ENCODE results near the gene FCRLB.
"Not testable (repeated sequence)": the region's sequence is repeated elsewhere in the genome, so short reads cannot be mapped to it uniquely, and the experiment has no call there.

GRCh38 chr1:161674908-161675307 lies 46.4 kb upstream of the FCRLB start:
- TF ChIP-seq, protein P1, sequence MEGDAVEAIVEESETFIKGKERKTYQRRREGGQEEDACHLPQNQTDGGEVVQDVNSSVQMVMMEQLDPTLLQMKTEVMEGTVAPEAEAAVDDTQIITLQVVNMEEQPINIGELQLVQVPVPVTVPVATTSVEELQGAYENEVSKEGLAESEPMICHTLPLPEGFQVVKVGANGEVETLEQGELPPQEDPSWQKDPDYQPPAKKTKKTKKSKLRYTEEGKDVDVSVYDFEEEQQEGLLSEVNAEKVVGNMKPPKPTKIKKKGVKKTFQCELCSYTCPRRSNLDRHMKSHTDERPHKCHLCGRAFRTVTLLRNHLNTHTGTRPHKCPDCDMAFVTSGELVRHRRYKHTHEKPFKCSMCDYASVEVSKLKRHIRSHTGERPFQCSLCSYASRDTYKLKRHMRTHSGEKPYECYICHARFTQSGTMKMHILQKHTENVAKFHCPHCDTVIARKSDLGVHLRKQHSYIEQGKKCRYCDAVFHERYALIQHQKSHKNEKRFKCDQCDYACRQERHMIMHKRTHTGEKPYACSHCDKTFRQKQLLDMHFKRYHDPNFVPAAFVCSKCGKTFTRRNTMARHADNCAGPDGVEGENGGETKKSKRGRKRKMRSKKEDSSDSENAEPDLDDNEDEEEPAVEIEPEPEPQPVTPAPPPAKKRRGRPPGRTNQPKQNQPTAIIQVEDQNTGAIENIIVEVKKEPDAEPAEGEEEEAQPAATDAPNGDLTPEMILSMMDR (conservative IDR thresholded peaks at IDR 0.05): not testable (repeated sequence)
- not testable (repeated sequence) for TF ChIP-seq ZFX (IDR thresholded peaks at IDR 0.05)
